Ammon's horn (tissue), 1 donor: Measurements from ENCODE around the gene SMYD2.
A peak's percentile ranks its signal among the peaks of the same experiment; 100 is the strongest.

ENCODE experiments used
- DNase-seq: peaks from one replicate; pipeline ENCODE4 v3.0.0-alpha.2; 2016; ENCODE audit warnings: low spot score

The SMYD2 gene

DNA sequence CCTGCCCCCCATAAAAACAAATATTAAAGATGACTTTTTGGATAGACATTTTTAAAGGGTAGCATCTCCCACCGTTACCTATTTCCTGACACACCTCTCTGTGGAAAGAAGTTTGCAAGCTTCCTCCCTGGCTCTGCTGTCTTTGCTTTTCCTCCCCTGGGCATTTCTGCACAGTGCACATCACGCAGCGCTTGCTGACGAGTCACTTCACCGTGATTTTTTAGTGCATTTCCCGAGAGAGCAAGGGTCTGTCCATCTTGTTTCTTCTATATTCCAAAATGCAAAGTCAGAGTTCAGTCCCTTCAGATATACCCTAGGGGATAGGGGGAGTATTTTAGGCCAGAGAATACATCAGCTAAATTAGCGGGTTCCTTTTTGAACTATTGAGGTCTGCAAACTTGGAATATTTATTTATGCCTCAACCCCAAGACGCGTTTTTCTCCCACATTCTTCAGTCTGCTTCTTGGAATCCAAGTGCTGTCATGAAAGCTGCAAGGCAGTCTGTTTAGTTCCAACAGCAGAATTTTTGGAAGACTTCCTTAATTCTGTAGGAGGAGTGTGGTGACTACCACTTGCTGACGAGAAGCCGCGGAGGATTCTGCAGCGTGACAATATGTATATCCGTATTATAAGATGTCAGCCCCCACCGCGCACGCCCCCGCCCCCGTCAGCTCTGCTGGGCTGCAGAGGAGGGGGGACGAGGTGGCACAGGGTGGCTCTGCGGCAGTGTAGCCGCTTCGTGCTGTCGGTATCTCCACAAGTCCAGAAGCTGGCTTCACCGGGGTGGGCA, 22.4 kb downstream of the SMYD2 start:
- DNase-seq: peak; percentile 9

DNA sequence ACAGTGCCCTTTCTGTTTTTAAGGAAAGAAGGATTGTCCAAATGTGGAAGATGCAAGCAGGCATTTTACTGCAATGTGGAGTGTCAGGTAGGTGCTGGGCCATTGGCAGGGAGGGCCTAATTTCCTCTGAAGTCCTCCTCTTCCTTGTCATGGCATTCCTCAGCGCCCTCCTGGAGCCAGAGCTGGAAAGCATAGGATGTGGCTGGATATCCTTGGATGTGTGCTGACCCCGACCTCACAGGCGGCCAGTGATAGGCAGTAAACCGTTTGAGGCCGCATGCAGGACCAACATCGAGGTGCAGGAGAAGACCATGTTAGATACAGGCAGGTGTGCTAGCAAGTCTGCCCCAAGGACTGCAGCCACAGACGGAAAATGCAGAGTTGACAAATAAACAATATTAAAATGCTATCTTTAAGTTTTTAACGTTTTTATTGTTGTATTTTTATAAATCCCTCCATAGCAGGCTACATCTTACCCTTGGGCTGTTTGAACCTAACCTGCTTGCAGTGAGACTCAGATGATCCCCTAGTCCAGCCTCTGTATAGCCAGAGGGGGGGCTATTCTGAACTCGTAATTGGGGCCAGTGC, 24.3 kb downstream of the SMYD2 start:
- DNase-seq: no peak

DNA sequence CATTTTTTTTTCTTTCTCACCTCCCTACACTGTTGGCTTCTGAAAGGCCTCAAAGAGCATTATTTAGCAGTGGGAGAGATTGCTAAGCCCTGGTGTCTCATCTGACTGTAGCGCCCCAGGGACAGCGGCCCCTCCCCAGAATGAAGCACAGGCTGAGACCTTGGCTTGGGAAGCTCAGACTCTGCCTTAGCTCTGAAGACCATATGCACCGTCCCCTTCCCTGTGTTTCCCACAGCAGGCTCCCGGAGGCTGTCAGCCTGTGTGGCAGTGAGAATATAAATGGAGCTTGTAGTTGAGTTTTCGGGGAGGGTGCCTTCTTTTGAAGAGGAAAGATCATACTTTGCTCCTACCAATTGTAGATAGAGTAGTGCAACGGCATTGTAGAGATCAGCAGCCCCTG, 25.3 kb downstream of the SMYD2 start:
- DNase-seq: no peak

DNA sequence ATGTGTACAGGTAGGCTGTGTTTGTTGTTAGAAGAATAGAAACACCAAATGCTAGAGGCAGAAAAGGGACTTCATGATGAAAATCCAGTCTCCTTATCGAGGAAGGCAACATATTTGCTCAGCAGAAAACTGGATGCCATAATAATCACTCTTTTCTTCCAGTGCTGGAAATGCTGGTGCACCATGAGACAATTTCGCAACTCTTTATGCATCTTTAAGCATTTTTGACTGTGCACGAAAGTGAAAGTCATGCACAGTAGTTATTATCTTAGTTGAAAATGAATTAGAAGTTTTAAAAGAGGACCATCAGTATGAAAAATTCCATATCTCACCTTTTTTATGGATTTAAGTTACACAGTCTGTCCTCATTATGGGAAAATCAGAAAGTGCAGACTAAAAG, 29.1 kb downstream of the SMYD2 start:
- DNase-seq: no peak

DNA sequence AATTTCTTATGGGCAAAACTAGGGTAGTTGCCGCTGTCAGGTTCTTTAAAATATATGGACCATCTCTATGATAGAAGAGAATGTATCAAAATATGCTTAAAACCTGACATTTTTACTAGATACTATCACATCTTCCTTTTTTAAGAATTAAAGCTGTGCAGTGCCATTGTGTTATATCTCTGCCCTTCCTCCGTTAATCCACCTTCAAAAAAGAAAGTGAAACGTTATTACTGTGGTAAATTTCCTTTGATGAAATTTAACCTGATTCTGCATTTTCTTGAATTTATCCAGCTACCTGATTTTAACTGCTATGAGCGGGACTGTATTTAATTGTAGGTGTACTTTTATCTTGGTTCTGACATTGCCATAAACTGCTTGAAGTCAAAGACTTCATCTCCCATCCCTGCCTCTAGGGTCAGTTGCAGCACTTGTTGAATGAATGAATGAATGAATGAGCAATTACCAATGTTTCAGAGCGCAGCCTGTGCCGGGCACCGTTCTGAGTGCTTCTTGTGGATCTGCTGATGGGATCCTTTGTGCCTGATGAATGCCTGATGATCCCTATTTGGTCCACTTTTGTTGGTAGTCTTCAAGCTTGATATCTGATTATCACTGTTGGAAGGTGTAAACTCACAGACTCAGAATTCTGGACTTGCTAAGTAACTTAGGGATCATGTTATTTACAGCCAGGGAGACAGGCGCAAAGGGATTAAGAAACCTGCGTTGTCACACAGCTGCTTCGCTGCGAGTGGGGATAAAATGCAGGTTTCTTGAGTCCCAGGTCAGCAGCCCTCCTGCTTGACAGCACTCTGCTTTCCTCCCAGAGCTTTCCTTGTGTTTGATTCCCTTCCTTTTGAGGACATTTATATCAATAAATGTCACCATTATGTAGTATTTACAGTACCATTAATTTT, 30.1 kb downstream of the SMYD2 start:
- no peak for DNase-seq

DNA sequence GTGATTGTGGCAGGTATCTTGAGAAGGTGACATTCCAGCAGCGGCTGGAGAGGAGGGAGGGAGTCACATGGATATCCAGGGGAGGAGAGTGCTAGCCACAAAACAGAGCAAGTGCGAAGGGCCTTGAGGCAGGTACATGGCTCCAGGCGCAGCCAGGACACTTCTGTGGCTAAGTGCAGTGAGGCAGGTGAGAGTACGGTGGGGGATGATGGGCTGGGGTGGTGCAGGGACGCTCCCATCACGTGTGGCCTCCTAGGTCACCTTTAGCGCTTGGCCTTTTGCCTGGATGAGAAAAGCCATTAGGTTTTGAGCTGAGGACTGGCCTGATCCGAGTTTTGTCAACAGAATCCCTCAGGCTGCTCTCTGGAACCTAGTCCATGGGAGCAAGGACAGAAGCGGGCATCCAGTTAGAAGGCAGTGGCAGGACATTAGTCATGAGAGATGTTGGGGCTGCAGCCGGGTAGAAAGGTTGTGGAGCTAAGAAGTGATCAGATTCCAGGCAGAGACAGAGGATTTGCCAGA, 31.6 kb downstream of the SMYD2 start:
- DNase-seq: no peak

DNA sequence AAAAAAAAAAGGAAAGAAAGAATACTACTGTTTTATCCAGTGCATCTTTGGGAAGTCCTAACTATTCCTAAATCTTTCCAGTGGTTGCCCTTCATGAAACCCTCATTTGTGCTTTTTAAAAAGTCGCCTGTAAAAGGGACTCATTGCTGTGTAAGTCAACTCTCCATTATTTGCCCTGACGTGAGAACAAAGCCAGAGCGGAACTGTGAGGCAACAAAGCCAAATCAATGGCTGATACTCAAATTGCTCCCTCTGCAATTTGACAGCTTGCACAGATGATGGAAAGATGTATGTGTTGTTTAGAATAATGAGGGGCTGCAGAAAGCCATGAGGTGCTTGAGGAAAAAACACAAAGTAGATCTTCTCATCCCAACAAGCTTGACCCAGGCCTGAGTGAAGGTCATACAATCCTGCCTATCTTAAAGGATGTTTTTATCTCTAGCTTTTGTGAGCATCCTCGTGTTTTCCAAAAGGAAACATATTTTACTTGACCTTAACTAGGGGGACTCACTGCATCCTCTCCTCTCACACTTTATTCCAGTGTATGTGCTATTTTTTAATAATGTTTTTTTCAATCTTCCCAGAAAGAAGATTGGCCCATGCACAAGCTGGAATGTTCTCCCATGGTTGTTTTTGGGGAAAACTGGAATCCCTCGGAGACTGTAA, 33.4 kb downstream of the SMYD2 start:
- no peak for DNase-seq

DNA sequence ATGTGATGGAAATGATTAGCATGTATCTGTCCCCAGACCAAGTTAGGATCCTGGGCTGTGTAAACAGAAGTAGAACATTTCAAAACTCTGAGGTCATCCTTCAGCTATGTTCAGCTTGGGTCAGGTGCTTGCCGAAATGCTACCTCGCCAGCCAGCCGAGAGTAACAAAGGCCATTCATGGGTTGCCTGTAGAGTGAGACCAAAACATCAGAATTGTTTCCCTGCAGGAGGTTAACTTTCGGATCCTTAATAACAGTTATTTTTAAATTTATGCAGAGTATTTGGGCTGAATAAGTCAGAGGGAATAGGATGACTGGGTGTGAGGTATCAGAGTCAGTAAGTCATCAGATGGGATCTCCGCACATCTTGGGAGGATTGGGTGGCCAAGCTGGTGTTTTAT, 35.6 kb downstream of the SMYD2 start:
- DNase-seq: no peak

DNA sequence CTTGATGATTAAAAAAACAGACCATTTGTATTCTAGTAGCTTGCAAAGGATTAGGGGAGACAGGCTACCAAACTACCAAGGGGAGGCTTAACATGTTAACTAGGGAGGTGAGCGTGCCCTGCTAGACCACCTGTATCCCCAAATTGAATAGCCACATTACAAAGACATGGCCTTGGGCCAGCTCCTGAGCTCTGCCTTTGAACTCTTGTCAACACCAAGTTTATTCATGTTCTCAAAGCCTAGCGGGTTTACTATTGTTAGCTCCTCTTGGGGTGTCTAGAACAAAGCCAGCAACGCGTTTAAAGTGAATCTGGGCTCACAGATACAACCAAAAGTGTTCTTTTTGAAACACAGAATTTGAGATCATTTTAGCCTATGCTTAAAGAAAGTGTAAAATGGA, 36.3 kb downstream of the SMYD2 start:
- DNase-seq: no peak

DNA sequence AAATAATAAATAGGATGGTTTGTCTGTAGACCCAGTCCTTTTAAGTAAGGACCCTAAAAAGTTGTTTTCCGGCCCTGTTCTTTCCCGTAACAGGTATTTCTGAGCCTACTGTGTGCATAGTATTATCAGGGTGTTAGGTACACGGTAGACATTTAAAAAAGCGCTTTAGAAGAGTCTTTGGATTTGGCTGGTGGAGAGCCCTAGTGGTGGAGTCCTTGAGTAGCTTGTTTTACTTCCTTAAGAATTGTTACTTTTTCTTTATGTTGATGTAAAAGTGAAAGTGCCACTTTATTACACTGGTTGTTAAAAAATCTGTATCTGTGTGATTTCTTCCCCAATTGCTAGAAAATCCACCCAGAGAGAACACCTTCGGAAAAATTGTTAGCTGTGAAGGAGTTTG, 36.8 kb downstream of the SMYD2 start:
- no peak for DNase-seq

DNA sequence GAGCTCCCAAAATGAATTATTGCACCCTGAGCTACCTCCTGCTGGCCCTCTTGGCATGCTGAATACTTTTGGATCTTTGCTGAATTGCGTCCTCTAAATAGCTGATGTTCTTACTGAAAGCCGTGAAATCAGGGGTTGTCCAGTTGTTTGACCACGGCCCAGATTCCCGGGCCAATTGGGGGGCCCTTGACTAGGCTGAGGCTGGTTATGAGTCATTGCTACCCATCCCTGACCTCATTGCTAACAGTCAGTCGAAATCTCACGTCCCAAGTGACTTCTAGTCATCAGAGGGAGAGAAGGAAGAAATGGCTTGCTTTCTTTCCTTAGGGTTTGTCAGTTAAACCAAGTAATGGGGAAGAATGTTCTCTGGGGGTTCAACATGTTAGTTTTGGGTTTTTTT, 37.4 kb downstream of the SMYD2 start:
- DNase-seq: no peak

DNA sequence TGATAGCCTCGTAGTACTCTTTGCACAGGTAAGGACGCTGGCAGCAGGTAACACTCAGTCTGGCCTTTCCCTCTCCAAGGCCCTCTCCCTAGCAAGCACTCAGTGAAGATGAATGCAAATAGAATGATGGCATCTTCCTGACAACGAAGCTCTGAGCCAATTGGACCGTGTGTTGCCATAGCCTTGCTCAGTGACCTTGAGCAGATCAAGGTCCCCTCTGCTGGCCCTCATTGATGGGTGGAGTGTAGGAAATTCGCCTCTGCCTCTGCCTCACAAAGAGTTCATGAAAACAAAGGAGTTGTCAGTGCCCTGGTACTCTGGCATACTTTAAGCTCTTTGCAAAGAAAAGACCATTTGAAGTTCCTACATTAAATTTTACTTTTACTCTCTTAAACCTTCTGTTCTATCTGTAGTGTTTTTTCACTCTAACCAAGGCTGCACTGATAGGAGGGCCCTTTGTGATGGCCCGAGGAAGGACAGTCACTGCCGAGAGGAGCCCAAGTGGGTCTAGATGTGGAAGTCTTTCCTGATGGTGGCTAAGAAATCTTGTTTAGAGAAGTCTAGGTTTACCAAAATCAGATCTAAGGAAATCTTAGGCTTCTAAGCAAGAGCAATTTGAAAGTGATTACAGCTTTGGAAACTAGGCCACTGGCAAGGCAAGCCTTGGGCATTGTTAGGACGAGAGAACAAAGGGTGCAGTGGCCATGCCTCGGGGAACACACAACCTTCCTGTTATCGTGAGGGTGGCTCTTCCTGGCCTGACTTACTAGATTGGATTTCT, 38.2 kb downstream of the SMYD2 start:
- DNase-seq: no peak

DNA sequence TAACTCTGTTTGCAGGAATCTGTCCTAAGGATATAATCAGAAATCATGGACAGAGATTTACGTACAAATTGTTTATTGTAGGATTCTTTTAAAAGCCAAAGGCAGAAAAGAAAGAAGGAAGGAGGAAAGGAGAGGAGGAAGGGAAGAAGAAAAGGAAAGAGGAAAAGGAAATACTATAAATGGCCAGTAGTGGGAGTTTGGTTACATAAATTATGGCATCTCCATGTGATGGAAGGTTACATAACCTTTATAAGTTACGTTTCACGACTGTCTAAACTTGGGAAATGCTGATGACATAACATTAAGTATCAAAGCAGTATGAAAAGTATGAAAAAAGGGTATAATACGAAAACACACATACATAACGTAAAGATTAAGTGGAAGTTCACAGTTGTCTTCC, 39.0 kb downstream of the SMYD2 start:
- no peak for DNase-seq

DNA sequence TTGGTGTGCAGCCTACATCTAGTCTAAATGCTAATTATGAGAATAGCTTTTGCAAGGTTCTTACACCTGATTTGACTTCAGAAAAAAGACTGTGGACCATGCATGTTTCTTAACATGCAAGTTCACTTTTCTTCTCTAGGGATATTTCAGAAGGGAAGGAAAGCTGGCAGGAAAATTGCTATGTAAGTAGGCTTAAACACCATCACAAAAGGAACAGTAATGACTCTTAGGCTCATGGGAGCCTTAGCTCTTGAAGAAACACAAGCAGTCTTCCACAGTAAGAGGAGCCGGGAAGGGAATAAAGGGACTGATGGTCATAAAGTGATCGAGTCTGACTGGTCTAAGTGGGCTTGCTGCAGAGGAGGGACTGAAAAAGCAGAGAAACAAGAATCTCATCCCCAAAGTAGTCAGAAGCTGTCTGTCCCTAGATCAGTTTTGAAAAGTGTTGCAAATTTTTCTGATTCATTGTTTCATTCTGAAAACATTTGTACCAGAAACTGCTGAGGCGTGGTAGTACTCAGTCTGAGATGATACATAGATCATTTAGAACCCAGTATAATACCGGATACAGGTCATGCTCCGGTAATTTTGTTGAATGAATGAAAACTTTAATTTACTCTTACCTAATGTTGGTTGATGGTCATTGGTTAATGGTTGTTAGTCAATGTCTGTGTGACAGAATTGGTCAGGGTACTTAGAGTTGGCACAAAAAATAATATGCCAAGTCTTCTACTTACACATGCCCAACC, 40.9 kb downstream of the SMYD2 start:
- DNase-seq: no peak

DNA sequence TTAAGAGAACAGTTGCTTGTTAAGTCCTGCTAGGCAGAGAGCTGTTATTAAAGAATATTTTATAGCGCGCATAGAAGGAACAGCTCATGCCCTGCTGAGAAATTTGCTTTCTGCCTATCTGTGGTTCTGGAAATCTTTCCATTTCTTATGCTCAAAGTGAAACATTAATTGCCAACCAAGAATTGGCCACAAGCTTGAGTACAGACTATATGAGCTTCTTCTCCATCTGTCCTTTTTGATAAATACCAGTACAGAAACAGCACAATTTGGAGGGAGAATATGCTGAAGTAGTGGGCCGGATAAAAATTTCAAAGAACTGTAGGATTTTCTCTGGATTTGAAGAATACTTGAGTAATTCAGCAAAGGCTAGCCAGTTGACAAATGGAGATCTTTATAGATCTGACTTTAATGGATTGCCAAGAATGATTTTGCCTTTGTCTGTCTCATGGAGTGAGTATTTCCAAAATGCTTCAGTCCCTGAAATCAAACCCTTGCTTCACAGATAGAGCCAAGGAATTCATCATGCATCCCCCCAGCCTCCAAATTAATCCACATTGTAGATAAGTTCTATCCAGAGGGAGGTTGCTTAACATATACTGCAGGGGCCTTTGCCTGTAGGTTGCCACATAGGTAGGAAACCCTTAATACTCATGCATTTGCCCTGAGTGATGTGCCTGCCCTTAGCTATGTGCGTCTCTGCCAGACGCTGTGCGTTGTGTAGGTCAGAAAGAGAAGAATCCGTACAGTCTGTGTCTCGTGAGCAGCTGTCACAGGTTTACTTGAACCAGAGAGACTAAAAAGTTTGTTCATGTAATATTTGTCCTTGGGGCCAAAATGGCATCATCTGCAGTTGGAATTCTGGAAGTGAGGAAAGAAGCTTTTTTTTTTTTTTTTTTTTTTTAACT, 44.2 kb downstream of the SMYD2 start:
- no peak for DNase-seq

DNA sequence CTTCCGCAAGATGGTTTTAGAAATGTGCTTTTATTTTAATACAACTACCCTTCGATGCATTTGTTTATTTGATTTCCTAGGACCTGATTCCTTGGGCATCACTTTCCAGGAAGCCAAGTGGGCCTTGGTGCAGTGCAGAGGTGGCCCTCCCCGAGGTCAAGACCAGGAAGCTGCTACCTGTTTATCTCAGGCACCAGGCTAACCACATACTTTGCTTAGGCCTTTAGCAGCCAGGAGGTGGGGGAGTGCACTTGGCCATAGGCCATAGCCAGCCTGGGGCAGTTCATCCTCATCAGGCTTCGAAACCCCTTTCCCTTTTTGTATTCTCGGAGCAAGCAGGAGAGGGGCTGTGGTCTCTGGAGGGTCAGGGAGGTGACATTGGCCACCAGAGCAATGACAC, 45.4 kb downstream of the SMYD2 start:
- no peak for DNase-seq

DNA sequence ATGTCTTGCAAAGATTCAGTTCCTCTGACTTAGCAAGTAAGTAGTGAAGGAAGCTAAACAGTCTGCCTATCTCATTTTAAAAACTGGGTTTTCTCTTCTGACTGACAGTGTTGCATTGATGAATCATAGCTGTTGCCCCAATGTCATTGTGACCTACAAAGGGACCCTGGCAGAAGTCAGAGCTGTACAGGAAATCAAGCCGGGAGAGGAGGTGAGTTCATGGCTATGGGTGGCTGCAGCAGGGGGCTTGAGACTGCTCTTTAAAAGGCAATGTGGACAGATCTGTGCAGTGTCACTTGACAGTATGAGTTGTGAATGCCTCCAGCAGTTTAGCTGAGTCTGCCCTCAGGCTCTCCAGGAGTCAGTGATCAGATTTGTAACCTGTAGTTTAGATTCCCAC, 46.6 kb downstream of the SMYD2 start:
- DNase-seq: no peak

DNA sequence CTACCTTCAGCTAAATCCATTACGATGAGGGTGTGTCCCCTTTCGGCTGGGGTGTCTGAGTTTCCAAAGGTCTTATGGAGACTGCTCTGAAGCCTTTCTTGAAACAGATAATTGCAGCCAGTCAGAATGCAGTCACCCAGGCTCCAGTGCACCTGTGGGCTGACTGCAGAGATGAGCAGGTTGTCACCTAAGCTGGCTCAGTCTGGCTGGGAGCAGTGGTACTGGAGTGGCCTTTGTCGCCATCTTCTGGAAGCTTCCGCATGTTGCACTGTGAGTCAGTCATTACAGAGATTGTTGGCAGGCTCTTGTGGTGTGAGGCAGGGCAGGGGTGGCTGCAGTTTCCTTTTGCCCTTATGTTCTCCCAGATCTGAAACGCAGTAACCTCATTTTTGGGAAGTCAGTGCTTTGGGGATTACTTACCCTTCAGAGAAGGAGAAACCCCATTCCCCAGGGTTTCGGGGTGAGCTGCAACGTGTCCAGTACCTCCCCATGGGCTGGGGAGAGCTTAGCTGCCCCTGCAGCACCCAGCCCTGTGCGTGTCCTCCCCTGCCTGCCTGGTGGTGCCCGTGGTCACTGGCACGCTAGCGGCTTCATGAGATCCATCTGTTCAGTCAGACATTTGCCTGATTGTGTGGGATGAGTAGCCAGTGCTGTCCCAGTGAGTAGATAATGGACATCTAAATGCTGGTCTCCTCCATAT, 48.0 kb downstream of the SMYD2 start:
- peak; percentile 88 for DNase-seq
